Tibial nerve (tissue), 4 donors: ENCODE data around the gene SLC34A1.

Experiments used
- CTCF ChIP-seq, 5 experiments: fragments of 200-600 bp in 3 of 5; fragments of 450-650 bp in 2 of 5; sonication (generic) in 3 of 5; IDR thresholded peaks; one replicate each; pipeline ENCODE4 v1.5.1; 2016 to 2019; ENCODE audit warnings: antibody characterized with exemption in 5 of 5, mild to moderate bottlenecking in 3 of 5, moderate library complexity in 2 of 5
- EP300 ChIP-seq, 2 donors: sonication (generic); formaldehyde crosslinking; IDR thresholded peaks; one replicate each; pipeline ENCODE4 v1.6.1; 2017; ENCODE audit warnings: antibody characterized with exemption in 2 of 2, mild to moderate bottlenecking in 1 of 2
- POLR2A ChIP-seq, 2 donors: fragments of 450-650 bp; IDR thresholded peaks; one replicate each; pipeline ENCODE4 v1.6.1; 2017; ENCODE audit warnings: antibody characterized with exemption in 2 of 2, mild to moderate bottlenecking in 2 of 2, moderate library complexity in 2 of 2

- no peak for TF ChIP-seq CTCF (IDR thresholded peaks at IDR 0.05)
- TF ChIP-seq EP300 (IDR thresholded peaks at IDR 0.05): no peak
- no peak for TF ChIP-seq POLR2A (IDR thresholded peaks at IDR 0.05)
These were observed 3.5 kb upstream of the SLC34A1 start for GRCh38 chr5:177380805-177381126.
